Stomach (tissue), 9 donors: ENCODE data around the gene SLFN12. TPM values are rescaled to one million over a fixed set of nuclear protein-coding genes. Genes with fewer than 3 reads are reported as not detected.
A peak's percentile ranks its signal among the peaks of the same experiment; 100 is the strongest.

Experiments used
- DNase-seq, 2 donors: peaks; one replicate each; pipeline versions ENCODE4 v3.0.0 to v3.0.0-alpha.2; 2013 to 2019
- H3K27ac ChIP-seq, 5 donors: fragments of 200-600 bp in 4 of 5; sonication (generic) in 4 of 5; one replicate each; pipeline ENCODE4 v1.5.1; 2013 to 2019; ENCODE audit warnings: mild to moderate bottlenecking in 1 of 5, moderate library complexity in 1 of 5
- H3K27me3 ChIP-seq, 3 donors: fragments of 200-600 bp; sonication (generic); one replicate each; pipeline ENCODE4 v1.5.1; 2017 to 2019; ENCODE audit warnings: mixed run types in 1 of 3
- H3K36me3 ChIP-seq, 4 donors: fragments of 200-600 bp; sonication (generic); 1 replicate in 3 of 4; 2 replicates in 1 of 4; pipeline ENCODE4 v1.5.1; 2016 to 2019
- H3K4me1 ChIP-seq, 4 donors: fragments of 200-600 bp; sonication (generic); one replicate each; pipeline ENCODE4 v1.5.1; 2016 to 2019
- H3K4me3 ChIP-seq, 4 donors: fragments of 200-600 bp; sonication (generic) in 3 of 4; one replicate each; pipeline ENCODE4 v1.5.1; 2016 to 2019; ENCODE audit warnings: mild to moderate bottlenecking in 1 of 4
- H3K9me3 ChIP-seq, 4 donors: fragments of 200-600 bp; sonication (generic); one replicate each; pipeline ENCODE4 v1.5.1; 2016 to 2019
- EP300 ChIP-seq: sonication (generic); formaldehyde crosslinking; IDR thresholded peaks from one replicate; pipeline ENCODE4 v1.6.1; 2017; ENCODE audit warnings: antibody characterized with exemption
- POLR2A ChIP-seq, 4 donors: fragments of 450-650 bp; IDR thresholded peaks; one replicate each; pipeline ENCODE4 v1.6.1; 2016; ENCODE audit warnings: antibody characterized with exemption in 4 of 4, control low read depth in 2 of 4, mild to moderate bottlenecking in 1 of 4, moderate library complexity in 1 of 4
- POLR2AphosphoS5 ChIP-seq, 3 donors: sonication (generic); formaldehyde crosslinking; IDR thresholded peaks; one replicate each; pipeline ENCODE4 v1.6.1; 2016; ENCODE audit warnings: antibody characterized with exemption in 3 of 3
- WGBS, 5 donors: extraction: QIAGEN DNeasy Blood & Tissue Kit in 3 of 5; methylation state at CpG; one replicate each; pipeline versions ENCODE4 v1.1.5 to v1.1.7; 2013 to 2018; 5-methylcytosine and 5-hydroxymethylcytosine counted together
- intact Hi-C: fragments of 100-400 bp; cut with DNase I; formaldehyde crosslinking; loops from one replicate; pipeline ENCODE4 v1.15.1; 2023; ENCODE audit warnings: low total_unique reads
- polyA plus RNA-seq, 3 donors: library from polyadenylated mRNA; stranded (reverse); fragments of 200-250 nt; gene quantifications; one replicate each; pipeline ENCODE4 v1.2.3, GENCODE V29; 2013
- total RNA-seq, 5 donors: library from RNA; depleted of rRNA; stranded (reverse); fragments of >200 nt; gene quantifications; one replicate each; pipeline versions ENCODE4 v1.1.0 to v1.2.3, GENCODE V29; 2014 to 2016
- TF ChIP-seq, protein P1 (sequence below), 7 experiments: fragments of 450-650 bp in 4 of 7; fragments of 200-600 bp in 3 of 7; sonication (generic) in 3 of 7; IDR thresholded peaks; one replicate each; pipeline ENCODE4 v1.5.1; 2016 to 2019; ENCODE audit warnings: antibody characterized with exemption in 7 of 7, control low read depth in 2 of 7, mild to moderate bottlenecking in 1 of 7
- donor health status: healthy with polysubstance abuse.
- donor health status: Bipolar disorder and iron deficiency.
- donor health status: healthy.

Gene SLFN12
- total and polyA plus RNA-seq, 8 donors = 0.85 to 182 (median 6.2) TPM

GRCh38 chr17:35373534-35373983 is 58.7 kb downstream of the SLFN12 start, which contains the start of gene SLFN11:
TSS of gene SLFN11 (minus strand) at chr17:35373621. CDS start at chr17:35363807, 9,814 bp downstream.
- 0 to 3% (median 0%) methylated on average over 13 to 22 of the region's 22 CpGs for WGBS, 5 donors
- intact Hi-C loops = no loop called here
- Histone ChIP-seq H3K36me3 (no peaks in the 10 kb centered on the region), H3K4me3 (peak within 1 kb of the TSS; percentile 52 to 72 (median 56)), H3K4me1 (peaks cover 10 to 38% (median 28%) of the 10 kb centered on the region in 4 donors), H3K27me3 (peaks cover 0 to 36% (median 15%) of the 10 kb centered on the region in 3 donors), H3K9me3 (peaks cover 0 to 5% (median 0%) of the 10 kb centered on the region in 4 donors), H3K27ac (peak within 1 kb of the TSS; percentile 89 to 95 (median 92))
- TF ChIP-seq POLR2AphosphoS5 (IDR thresholded peaks at IDR 0.05) (peak; percentile 84 to 94 (median 91)), POLR2A (IDR thresholded peaks at IDR 0.05) (peak in 2 of 4 donors; percentile 68 to 74), EP300 (no peak)
- TF ChIP-seq, protein P1, sequence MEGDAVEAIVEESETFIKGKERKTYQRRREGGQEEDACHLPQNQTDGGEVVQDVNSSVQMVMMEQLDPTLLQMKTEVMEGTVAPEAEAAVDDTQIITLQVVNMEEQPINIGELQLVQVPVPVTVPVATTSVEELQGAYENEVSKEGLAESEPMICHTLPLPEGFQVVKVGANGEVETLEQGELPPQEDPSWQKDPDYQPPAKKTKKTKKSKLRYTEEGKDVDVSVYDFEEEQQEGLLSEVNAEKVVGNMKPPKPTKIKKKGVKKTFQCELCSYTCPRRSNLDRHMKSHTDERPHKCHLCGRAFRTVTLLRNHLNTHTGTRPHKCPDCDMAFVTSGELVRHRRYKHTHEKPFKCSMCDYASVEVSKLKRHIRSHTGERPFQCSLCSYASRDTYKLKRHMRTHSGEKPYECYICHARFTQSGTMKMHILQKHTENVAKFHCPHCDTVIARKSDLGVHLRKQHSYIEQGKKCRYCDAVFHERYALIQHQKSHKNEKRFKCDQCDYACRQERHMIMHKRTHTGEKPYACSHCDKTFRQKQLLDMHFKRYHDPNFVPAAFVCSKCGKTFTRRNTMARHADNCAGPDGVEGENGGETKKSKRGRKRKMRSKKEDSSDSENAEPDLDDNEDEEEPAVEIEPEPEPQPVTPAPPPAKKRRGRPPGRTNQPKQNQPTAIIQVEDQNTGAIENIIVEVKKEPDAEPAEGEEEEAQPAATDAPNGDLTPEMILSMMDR (IDR thresholded peaks at IDR 0.05) = no peak
- DNase-seq = peak; percentile 71 to 91

DNA sequence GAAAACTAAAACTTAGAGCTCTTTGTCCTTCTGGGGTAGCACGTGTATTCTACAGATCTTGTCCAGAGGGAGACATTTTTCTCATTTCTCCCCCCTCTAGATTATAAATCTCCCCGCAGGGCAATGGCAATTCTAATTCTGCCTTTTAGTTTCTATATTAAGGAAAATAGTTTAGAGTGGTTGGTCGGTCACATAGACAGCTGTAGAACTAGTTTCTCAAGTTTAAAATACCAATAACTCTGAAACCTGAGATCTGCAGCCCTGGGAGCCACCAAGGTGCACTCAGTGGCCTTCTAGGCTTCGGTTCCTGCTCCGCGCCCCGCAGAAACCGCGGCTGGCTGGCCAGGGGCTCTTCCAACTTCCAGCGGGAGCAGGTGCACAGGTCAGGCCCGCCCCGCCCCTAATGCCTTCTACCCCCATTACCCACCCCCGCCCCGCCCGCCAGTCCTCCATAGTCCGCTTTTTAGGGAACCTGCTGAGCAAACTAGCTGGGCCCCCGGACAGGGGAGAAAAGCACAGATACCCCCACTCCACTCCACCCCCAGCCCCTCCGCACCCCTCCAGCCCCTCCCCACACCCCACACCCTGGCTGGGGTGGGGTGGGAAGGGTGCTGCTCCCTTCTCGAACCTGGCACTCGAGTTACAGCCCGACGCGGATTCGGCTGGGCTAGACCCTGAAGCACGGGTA is 59.3 kb downstream of the SLFN12 start:
- WGBS, 5 donors = 1 to 16% (median 3%) methylated on average over 10 to 25 of the region's 25 CpGs

DNA sequence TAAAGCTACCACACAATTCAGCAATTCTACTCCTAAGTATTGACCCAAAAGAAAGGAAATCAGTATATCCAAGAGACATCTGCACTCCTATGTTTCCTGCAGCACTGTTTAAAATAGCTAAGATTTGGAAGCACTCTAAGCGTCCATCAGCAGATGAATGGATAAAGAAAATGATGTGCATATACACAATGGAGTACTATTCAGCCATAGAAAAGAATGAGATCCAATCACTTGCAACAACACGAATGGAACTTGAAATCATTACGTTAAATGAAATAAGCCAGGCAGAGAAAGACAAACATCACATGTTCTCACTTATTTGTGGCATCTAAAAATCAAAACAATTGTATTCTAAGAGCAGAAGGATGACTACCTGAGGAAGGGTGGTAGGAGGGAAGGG is 60.4 kb downstream of the SLFN12 start:
- H3K36me3 ChIP-seq = no peaks in the 10 kb centered on the region
- DNase-seq = no peak
- peak overlapping the region in 1 of 4 donors; percentile 72 for H3K4me3 ChIP-seq
- 56 to 72% (median 68%) methylated on average over 3 of the region's 3 CpGs for WGBS, 5 donors
- peaks cover 10 to 47% (median 33%) of the 10 kb centered on the region in 4 donors for H3K4me1 ChIP-seq
- TF ChIP-seq, protein P1 (IDR thresholded peaks at IDR 0.05) = no peak
- TF ChIP-seq POLR2A (IDR thresholded peaks at IDR 0.05) = no peak
- no peak for TF ChIP-seq POLR2AphosphoS5 (IDR thresholded peaks at IDR 0.05)
- no peak for TF ChIP-seq EP300
- intact Hi-C loops = no loop called here
- H3K27ac ChIP-seq = no peak overlapping the region
- H3K27me3 ChIP-seq = peaks cover 0 to 46% (median 15%) of the 10 kb centered on the region in 3 donors
- peaks cover 0 to 5% (median 0%) of the 10 kb centered on the region in 4 donors for H3K9me3 ChIP-seq

More for the DNA sequence above, 59.3 kb downstream of the SLFN12 start:
- peaks cover 10 to 43% (median 32%) of the 10 kb centered on the region in 4 donors for H3K4me1 ChIP-seq
- peak overlapping the region; percentile 52 to 72 (median 56) for H3K4me3 ChIP-seq
- peak; percentile 30 to 32 for DNase-seq
- H3K9me3 ChIP-seq = peaks cover 0 to 5% (median 0%) of the 10 kb centered on the region in 4 donors
- no peaks in the 10 kb centered on the region for H3K36me3 ChIP-seq
- peak overlapping the region; percentile 89 to 95 (median 92) for H3K27ac ChIP-seq
- TF ChIP-seq, protein P1 (IDR thresholded peaks at IDR 0.05) = no peak
- TF ChIP-seq POLR2AphosphoS5 (IDR thresholded peaks at IDR 0.05) (no peak), POLR2A (IDR thresholded peaks at IDR 0.05) (no peak), EP300 (no peak)
- H3K27me3 ChIP-seq = peaks cover 0 to 41% (median 15%) of the 10 kb centered on the region in 3 donors
- intact Hi-C loops = no loop called here

DNA sequence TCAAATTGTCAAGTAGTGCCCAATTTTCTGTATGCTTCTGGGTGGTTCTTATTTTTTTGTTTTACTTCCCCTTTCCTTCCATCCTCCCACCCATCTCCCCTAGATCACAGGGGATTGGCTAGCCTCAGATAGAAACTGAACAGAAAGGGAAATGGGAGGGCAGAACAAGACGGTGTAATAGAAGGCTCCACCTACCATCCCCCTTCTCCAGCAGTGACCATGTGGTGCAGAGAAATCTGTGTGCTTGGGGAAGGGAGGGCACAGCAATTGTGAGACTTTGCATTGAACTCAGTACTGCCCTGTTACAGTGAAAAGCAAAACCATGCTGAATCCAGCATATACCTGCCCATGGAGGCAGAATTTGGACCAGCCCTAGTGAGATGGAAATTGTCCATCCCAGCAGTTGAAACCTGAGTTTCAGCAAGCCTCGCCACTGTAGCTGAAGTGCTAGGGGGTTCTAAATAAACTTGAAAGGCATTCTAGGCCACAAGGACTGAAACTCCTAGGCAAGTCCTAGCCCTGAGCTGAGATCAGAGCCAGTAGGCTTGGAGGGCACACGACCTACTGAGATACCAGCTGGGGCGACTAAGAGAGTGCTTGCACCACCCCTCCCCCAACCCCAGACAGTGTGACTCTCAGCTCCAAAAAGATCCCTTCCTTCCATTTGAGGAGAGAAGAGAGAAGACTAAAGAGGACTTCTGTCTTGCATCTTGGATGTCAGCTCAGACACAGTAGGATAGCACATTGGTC is 64.0 kb downstream of the SLFN12 start:
- no peak for TF ChIP-seq POLR2AphosphoS5 (IDR thresholded peaks at IDR 0.05)
- TF ChIP-seq POLR2A (IDR thresholded peaks at IDR 0.05) = no peak
- TF ChIP-seq, protein P1 (IDR thresholded peaks at IDR 0.05) = no peak
- no peak for TF ChIP-seq EP300
- intact Hi-C loops = no loop called here
- Histone ChIP-seq H3K36me3 (peaks cover 0 to 10% (median 6%) of the 10 kb centered on the region in 4 donors), H3K9me3 (peaks cover 0 to 5% (median 0%) of the 10 kb centered on the region in 4 donors), H3K4me1 (peaks cover 5 to 29% (median 21%) of the 10 kb centered on the region in 4 donors), H3K27me3 (peaks cover 0 to 32% (median 5%) of the 10 kb centered on the region in 3 donors), H3K4me3 (no peak overlapping the region), H3K27ac (peak overlapping the region in 1 of 5 donors; percentile 31)
- DNase-seq = peak in 1 of 2 donors; percentile 56
- WGBS, 5 donors = 33 to 52% (median 47%) methylated on average over 4 of the region's 4 CpGs
